ENCODE data around the gene B3GALNT2. TPM values are rescaled to one million over a fixed set of nuclear protein-coding genes. Genes with fewer than 3 reads are reported as not detected.

The B3GALNT2 gene
- total and polyA plus RNA-seq, 2 of the 8 experiments (the other 6 are each of a cell fraction or from before 2014, with no cell fraction given): 15.4 to 39.4 TPM

DNA sequence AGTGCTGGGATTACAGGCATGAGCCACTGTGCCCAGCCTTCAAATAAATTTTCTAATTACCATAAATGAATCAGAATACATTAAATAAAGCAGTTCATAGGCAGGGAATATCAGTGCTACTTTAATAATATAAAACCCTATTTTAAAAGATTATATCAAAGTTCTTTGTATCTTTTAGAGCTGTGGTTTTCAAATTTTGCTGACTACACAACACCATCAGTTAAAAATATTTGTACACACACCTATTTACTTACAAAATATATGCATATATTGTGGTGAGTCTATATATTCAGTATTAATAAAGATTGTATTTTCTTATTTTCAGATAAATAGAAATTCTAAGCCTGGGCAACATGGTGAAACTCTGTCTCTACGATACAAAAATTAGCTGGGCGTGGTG lies 18.7 kb downstream of the B3GALNT2 start:
- no peak overlapping the region for H3K4me3 ChIP-seq (ENCODE audit: extremely low read depth in 1 of 4, insufficient read depth in 2 of 4, low read depth in 3 of 4, low read length in 4 of 4)
- no peak overlapping the region for H3K4ac ChIP-seq (replicated peaks; ENCODE audit: insufficient read length, low read depth, low read length)
- DNase-seq (ENCODE audit: low read depth in 1 of 2, low spot score in 2 of 2) (no peak), FAIRE-seq (no peak)
- no peaks in the 10 kb centered on the region for H3K79me2 ChIP-seq (ENCODE audit: control insufficient read depth in 1 of 2, insufficient read depth in 2 of 2, low read length in 2 of 2)
- no peak overlapping the region for H2BK15ac ChIP-seq (ENCODE audit: low read length)
- H4K5ac ChIP-seq (ENCODE audit: insufficient read length, low read depth, low read length): no peak overlapping the region
- H2AK5ac ChIP-seq (ENCODE audit: low read depth, low read length): no peak overlapping the region
- H2BK20ac ChIP-seq (ENCODE audit: low read length): no peak overlapping the region
- no peaks in the 10 kb centered on the region for H3K4me1 ChIP-seq (replicated peaks in 1 of 4; ENCODE audit: control insufficient read depth in 3 of 4, insufficient read depth in 4 of 4, low read length in 3 of 4)
- no peak overlapping the region for H3K4me2 ChIP-seq (ENCODE audit: insufficient read depth in 1 of 2, low read depth in 2 of 2, low read length in 2 of 2)
- no peak overlapping the region for H3K14ac ChIP-seq (ENCODE audit: insufficient read length)
- H4K8ac ChIP-seq (ENCODE audit: extremely low read depth, insufficient read depth, low read length): no peak overlapping the region
- no peak overlapping the region for H3K56ac ChIP-seq (replicated peaks; ENCODE audit: insufficient read length, low read depth, low read length)
- H3K9ac ChIP-seq (replicated peaks in 1 of 4; ENCODE audit: extremely low read depth in 1 of 4, low read depth in 3 of 4, low read length in 3 of 4): no peak overlapping the region
- no peak overlapping the region for H2BK5ac ChIP-seq (ENCODE audit: low read depth, low read length)
- H3K23me2 ChIP-seq (ENCODE audit: low read depth, low read length): no peaks in the 10 kb centered on the region
- H3K27me3 ChIP-seq (replicated peaks in 1 of 4; ENCODE audit: control insufficient read depth in 3 of 4, extremely low read depth in 1 of 4, insufficient read depth in 3 of 4, low read length in 3 of 4): no peaks in the 10 kb centered on the region
- no peak overlapping the region for H3K18ac ChIP-seq (ENCODE audit: extremely low read depth, low read length)
- TF ChIP-seq SP2 (IDR thresholded peaks at IDR 0.05; ENCODE audit: low read length): no peak
- H4K91ac ChIP-seq (replicated peaks; ENCODE audit: insufficient read length, low read length): no peak overlapping the region
- ChIA-PET POLR2A (ENCODE audit: partially characterized antibody) (no interaction called here), CTCF (ENCODE audit: partially characterized antibody) (no interaction called here)
- H2BK120ac ChIP-seq (replicated peaks; ENCODE audit: low read depth, low read length): no peak overlapping the region
- H2BK12ac ChIP-seq (ENCODE audit: low read depth, low read length): no peak overlapping the region
- peaks cover 3 to 41% (median 17%) of the 10 kb centered on the region in 4 experiments; a peak in 7 of 8 replicates for H3K36me3 ChIP-seq (ENCODE audit: control insufficient read depth in 2 of 4, insufficient read depth in 4 of 4, low read length in 3 of 4)
- 94% methylated on average over 2 of the region's 2 CpGs; no CpG with 5 or more reads in 1 of the 2 experiments for WGBS, 2 experiments (ENCODE audit: extremely low coverage in 1 of 2, insufficient coverage in 1 of 2, insufficient read length in 1 of 2, insufficient replicate concordance in 2 of 2, low coverage in 1 of 2, low lambda C conversion rate in 2 of 2, missing lambda C conversion rate in 1 of 2)
- peaks cover 0 to 1% of the 10 kb centered on the region in 2 experiments for H4K20me1 ChIP-seq (replicated peaks in 1 of 2; ENCODE audit: control insufficient read depth in 1 of 2, insufficient read depth in 2 of 2, low read length in 2 of 2)
- no peaks in the 10 kb centered on the region for H3K9me3 ChIP-seq (ENCODE audit: insufficient read depth in 2 of 2, low read depth in 1 of 2, low read length in 1 of 2)
- H2AFZ ChIP-seq (ENCODE audit: low read length): no peak overlapping the region
- no peak overlapping the region for H3K23ac ChIP-seq (ENCODE audit: insufficient read length)
- no peak overlapping the region for H3K27ac ChIP-seq (ENCODE audit: low read depth, low read length)
- H3K79me1 ChIP-seq (ENCODE audit: low read depth, low read length): no peaks in the 10 kb centered on the region

Data from H1 (cell line).